Loucy (cell line): Measurements from ENCODE around the gene ZNF77.
A peak's percentile ranks its signal among the peaks of the same experiment; 100 is the strongest.

Experiments used
- H2AFZ ChIP-seq: fragments of 200-600 bp; sonication (generic); 2 replicates; pipeline ENCODE4 v1.6.0; 2016; ENCODE audit warnings: antibody characterized with exemption, mild to moderate bottlenecking, low read length, moderate library complexity
- H3F3A ChIP-seq: fragments of 200-600 bp; 2 replicates; pipeline ENCODE4 v1.6.0; 2016; ENCODE audit warnings: antibody characterized with exemption, low read depth, mild to moderate bottlenecking
- H3K27me3 ChIP-seq: fragments of 200-600 bp; sonication (generic); 2 replicates; pipeline ENCODE4 v1.6.1; 2014; ENCODE audit warnings: low read length, mild to moderate bottlenecking; ENCODE audit not compliant: insufficient read depth, poor library complexity, severe bottlenecking
- H3K36me3 ChIP-seq: fragments of 200-600 bp; sonication (generic); 2 replicates; pipeline ENCODE4 v1.6.1; 2016; ENCODE audit warnings: low read length; ENCODE audit not compliant: insufficient read depth
- H3K4me1 ChIP-seq: fragments of 200-600 bp; sonication (generic); 2 replicates; pipeline ENCODE4 v1.5.1; 2014; ENCODE audit warnings: low read length, mild to moderate bottlenecking; ENCODE audit not compliant: insufficient read depth, poor library complexity, severe bottlenecking
- H3K4me2 ChIP-seq: fragments of 200-600 bp; sonication (generic); 2 replicates; pipeline ENCODE4 v1.6.0; 2014; ENCODE audit warnings: antibody characterized with exemption, low read length, low read depth, mild to moderate bottlenecking; ENCODE audit not compliant: poor library complexity, severe bottlenecking
- H3K4me3 ChIP-seq: fragments of 200-600 bp; sonication (generic); 2 replicates; pipeline ENCODE4 v1.5.1; 2014; ENCODE audit warnings: low read length, mild to moderate bottlenecking, mixed read lengths; ENCODE audit not compliant: poor library complexity, severe bottlenecking
- H3K79me2 ChIP-seq: fragments of 200-600 bp; sonication (generic); 2 replicates; pipeline ENCODE4 v1.6.1; 2014; ENCODE audit warnings: low read length; ENCODE audit not compliant: insufficient read depth
- H3K9ac ChIP-seq: fragments of 200-600 bp; sonication (generic); 2 replicates; pipeline ENCODE4 v1.6.0; 2014; ENCODE audit warnings: mild to moderate bottlenecking, low read depth, low read length, moderate library complexity; ENCODE audit not compliant: poor library complexity, severe bottlenecking
- H3K9me2 ChIP-seq: fragments of 200-600 bp; sonication (generic); replicated peaks from 2 replicates; pipeline ENCODE4 v1.6.1; 2016; ENCODE audit warnings: low read depth, low read length, mixed read lengths
- H3K9me3 ChIP-seq: fragments of 200-600 bp; sonication (generic); 2 replicates; pipeline ENCODE4 v1.6.1; 2014; ENCODE audit warnings: mild to moderate bottlenecking, antibody characterized with exemption, low read length, low read depth; ENCODE audit not compliant: insufficient read depth
- H4K20me1 ChIP-seq: fragments of 200-600 bp; sonication (generic); 2 replicates; pipeline ENCODE4 v1.6.0; 2014; ENCODE audit warnings: antibody characterized with exemption, low read length, mild to moderate bottlenecking; ENCODE audit not compliant: insufficient read depth, poor library complexity, severe bottlenecking
- CTCF ChIP-seq: fragments of 200-600 bp; sonication (generic); conservative IDR thresholded peaks from 2 replicates; pipeline ENCODE4 v1.5.1; 2014; ENCODE audit warnings: mild to moderate bottlenecking, antibody characterized with exemption, low read length
- EZH2phosphoT487 ChIP-seq: fragments of 200-600 bp; IDR thresholded peaks from 2 replicates; pipeline ENCODE4 v1.6.1; 2018; ENCODE audit warnings: antibody characterized with exemption, mild to moderate bottlenecking, moderate library complexity, borderline replicate concordance

Gene ZNF77

DNA sequence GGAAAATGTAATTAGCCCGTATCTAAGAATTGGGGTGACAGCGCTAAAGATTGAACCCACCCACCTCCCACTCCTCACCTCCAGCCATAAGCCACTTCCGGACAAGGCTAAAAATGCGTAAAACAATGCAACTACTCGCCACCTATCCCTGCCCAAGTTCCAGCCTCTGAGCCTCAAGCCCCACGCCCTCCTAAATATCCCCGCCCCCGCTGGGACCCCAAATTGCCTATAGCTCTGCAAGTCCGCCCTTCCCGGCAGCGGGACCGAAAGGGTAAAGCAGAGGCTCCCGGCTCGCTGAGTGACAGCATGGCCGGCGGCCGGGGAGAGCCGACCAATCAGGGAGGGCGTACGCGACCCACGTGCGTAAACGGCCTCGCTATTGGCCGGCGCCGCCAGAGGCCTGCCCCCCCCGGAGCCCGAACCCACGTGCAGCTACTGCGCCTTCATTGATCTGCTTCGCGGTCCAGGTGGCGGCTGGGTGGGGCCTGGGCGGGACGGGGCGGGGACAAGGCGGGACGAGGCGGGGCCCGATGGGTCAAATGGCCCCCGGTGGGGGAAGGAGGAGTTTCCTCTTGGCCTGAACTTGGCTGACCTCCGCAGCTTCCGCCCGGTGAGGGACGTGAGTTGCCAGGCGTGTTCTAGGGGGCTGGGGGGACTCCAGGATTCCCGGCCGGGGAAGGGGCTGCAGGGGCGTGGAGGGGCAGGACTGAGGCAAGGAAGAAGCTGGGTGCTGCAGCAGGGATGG is 32.4 kb upstream of the ZNF77 start, which contains the start of gene TLE6:
Gene TLE6 (plus strand): TSS at position 564 of the 745 bp plus-strand sequence. CDS start 670 bp downstream, outside the sequence.
- Histone ChIP-seq H3K27me3 (no peaks in the 10 kb centered on the region), H3K79me2 (no peaks in the 10 kb centered on the region), H3K9me3 (no peaks in the 10 kb centered on the region), H3K9me2 (no peaks in the 10 kb centered on the region), H3K36me3 (no peaks in the 10 kb centered on the region), H3K9ac (peak within 1 kb of the TSS; percentile 54), H3K4me2 (peak within 1 kb of the TSS; percentile 85), H2AFZ (peak within 1 kb of the TSS; percentile 89), H3F3A (no peaks in the 10 kb centered on the region; the same call in 1 of the 2 replicates), H3K4me3 (peak within 1 kb of the TSS; percentile 86), H4K20me1 (no peaks in the 10 kb centered on the region), H3K4me1 (peaks cover 20% of the 10 kb centered on the region)
- TF ChIP-seq CTCF (no peak), EZH2phosphoT487 (no peak)

- Histone ChIP-seq H3K9me3 (no peaks in the 10 kb centered on the region), H3K9me2 (no peaks in the 10 kb centered on the region), H3K4me1 (peaks cover 25% of the 10 kb centered on the region), H4K20me1 (no peaks in the 10 kb centered on the region), H3K27me3 (no peaks in the 10 kb centered on the region), H3K36me3 (no peaks in the 10 kb centered on the region), H3K4me2 (peak overlapping the region; percentile 85), H2AFZ (peak overlapping the region; percentile 89), H3K79me2 (no peaks in the 10 kb centered on the region), H3F3A (no peaks in the 10 kb centered on the region; the same call in 1 of the 2 replicates), H3K9ac (peak overlapping the region; percentile 54), H3K4me3 (peak overlapping the region; percentile 86)
- TF ChIP-seq CTCF, result no peak
- TF ChIP-seq EZH2phosphoT487, result no peak
These were observed 31.8 kb upstream of the ZNF77 start for GRCh38 chr19:2976609-2977000.

- Histone ChIP-seq H3K9me3 (no peaks in the 10 kb centered on the region), H3K9ac (no peak overlapping the region), H2AFZ (no peak overlapping the region), H3K4me2 (peak overlapping the region; percentile 44), H3K4me3 (no peak overlapping the region), H3K4me1 (peaks cover 25% of the 10 kb centered on the region), H4K20me1 (no peaks in the 10 kb centered on the region), H3K9me2 (no peaks in the 10 kb centered on the region), H3K79me2 (no peaks in the 10 kb centered on the region), H3F3A (no peaks in the 10 kb centered on the region; the same call in 1 of the 2 replicates), H3K27me3 (no peaks in the 10 kb centered on the region), H3K36me3 (no peaks in the 10 kb centered on the region)
- TF ChIP-seq EZH2phosphoT487 (no peak), CTCF (no peak)
These were observed 29.7 kb upstream of the ZNF77 start for GRCh38 chr19:2974342-2975041.
